HG03432 (cell line): Measurements from ENCODE around the gene TYW1.
"Not testable (repeated sequence)": the region's sequence is repeated elsewhere in the genome, so short reads cannot be mapped to it uniquely, and the experiment has no call there.

Experiments
- ATAC-seq: cut with Tn5 transposase; IDR thresholded peaks from one replicate; pipeline ENCODE4 v1.9.1; 2021; ENCODE audit warnings: mild to moderate bottlenecking, moderate library complexity; ENCODE audit not compliant: unreplicated experiment

The TYW1 gene

GRCh38 chr7:66994691-66995049 is 2.0 kb upstream of the TYW1 start:
- peak; percentile 40 for ATAC-seq

DNA sequence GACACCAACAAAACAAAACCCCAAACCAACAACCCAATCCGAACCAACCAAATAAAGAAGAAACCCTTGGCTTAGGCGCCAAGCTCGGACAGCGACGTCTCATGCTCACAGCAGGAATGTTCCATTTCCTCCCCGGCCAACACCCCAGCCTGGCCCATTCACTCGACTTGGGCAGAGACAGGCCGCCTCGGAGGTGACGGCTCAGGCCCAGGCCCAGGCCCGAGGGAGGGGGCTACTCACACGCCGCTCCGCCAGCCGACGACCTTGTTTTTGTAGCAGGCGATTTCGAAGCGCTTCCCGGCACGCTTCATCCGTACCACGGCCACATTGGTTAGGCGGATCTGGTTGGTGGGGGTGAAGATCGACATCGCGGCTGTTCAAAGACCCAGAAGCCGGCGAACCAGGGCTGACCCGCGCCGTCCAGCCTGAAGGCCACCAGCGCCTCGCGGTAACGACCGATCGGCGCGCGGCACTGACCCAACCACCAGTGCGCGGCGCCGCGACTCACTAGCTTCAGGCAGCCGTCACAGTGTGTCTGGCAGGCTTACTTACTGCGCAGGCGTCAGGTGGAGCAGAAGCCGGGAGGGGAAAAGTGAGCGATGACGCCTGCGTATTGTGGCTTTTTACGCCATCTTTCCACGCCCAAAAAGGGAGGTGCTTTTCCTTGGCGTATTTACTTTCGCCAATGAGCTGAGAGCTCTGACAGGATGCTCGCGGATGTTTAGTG is 1.4 kb upstream of the TYW1 start, which contains the start of gene SBDS:
TSS of gene SBDS (minus strand) at position 537 of the 727 bp plus-strand sequence. CDS start at position 368, 169 bp downstream.
- ATAC-seq = peak; percentile 67

- not testable (repeated sequence) for ATAC-seq
Measured at GRCh38 chr7:67000601-67001258, 4.1 kb downstream of the TYW1 start.

DNA sequence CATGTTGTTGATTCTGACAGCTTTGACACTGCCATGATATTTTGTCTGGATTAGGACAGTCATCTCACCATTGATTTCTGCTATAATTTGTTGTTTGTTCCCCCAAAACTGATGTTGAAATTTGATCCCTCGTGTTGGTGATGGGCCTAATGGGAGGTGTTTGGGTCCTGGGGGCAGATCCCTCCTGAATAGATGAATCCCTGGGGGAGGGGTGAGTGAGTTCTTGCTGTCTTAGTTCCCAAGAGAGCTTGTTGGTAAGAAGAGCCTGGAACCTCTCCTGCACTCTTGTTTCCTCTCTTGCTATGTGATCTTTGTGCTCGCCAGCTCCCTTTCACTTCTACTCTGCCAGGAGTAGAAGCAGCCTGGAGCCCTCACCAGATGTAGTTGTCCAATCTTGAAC is 7.5 kb downstream of the TYW1 start:
- ATAC-seq = not testable (repeated sequence)

DNA sequence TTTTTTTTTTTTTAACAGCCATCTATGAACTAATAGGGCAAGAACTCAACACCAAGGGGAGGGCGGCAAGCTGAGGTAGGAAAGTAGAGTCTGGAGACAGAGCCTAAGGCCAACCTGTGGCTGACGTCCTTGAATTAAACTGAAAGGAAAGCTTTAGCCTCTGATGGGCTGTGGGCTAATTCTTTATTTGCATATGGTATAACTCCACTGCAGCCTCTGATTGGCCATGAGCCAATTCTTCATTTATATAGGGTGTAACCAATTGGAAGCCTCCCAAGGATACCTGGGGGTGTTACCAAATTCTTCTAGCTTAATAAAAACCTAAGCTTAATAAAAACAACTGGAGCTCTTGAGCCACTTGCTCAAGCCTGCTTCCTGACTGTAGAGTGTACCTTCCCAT is 10.3 kb downstream of the TYW1 start:
- no peak for ATAC-seq

DNA sequence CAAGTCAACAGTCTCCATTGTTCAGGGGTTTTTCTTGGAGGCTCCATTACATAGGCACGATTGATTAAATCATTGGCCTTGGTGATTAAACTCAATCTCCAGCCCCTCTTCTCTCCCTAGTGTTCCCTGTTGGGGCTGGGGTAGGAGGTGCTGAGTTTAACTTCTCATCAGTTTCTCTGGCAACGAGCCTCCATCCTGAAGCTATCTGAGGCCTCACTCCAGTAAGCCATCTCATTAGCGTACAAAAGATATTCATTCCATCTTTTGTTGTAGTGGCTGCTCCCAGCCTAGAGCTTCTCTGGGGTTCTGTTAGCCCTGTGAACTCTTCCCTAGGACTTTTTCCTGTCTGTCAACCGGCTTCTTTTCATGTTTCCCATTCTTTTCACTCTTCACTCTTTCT is 11.6 kb downstream of the TYW1 start:
- ATAC-seq = no peak

GRCh38 chr7:67009677-67010076 is 13.0 kb downstream of the TYW1 start:
- not testable (repeated sequence) for ATAC-seq

GRCh38 chr7:67014076-67014622 is 17.5 kb downstream of the TYW1 start:
- ATAC-seq = not testable (repeated sequence)

DNA sequence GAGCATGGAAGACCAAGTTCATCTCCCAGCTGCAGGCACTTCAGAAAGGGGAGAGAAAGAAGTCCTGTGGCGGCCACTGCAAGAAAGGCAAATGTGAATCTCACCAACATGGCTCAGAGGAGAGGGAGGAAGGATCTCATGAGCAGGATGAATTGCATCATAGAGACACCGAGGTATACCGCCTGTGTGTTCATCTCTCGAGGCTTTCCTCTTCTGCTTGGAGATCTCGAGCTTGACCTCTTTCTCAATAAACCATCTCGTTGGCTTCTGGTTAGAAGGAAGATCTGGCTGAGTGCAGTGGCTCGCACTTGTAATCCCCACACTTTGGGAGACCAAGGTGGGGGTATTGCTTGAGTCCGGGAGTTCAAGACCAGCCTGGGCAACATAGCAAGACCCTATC is 21.3 kb downstream of the TYW1 start:
- not testable (repeated sequence) for ATAC-seq

- ATAC-seq = no peak
Measured at GRCh38 chr7:67018940-67019339, 22.3 kb downstream of the TYW1 start.

DNA sequence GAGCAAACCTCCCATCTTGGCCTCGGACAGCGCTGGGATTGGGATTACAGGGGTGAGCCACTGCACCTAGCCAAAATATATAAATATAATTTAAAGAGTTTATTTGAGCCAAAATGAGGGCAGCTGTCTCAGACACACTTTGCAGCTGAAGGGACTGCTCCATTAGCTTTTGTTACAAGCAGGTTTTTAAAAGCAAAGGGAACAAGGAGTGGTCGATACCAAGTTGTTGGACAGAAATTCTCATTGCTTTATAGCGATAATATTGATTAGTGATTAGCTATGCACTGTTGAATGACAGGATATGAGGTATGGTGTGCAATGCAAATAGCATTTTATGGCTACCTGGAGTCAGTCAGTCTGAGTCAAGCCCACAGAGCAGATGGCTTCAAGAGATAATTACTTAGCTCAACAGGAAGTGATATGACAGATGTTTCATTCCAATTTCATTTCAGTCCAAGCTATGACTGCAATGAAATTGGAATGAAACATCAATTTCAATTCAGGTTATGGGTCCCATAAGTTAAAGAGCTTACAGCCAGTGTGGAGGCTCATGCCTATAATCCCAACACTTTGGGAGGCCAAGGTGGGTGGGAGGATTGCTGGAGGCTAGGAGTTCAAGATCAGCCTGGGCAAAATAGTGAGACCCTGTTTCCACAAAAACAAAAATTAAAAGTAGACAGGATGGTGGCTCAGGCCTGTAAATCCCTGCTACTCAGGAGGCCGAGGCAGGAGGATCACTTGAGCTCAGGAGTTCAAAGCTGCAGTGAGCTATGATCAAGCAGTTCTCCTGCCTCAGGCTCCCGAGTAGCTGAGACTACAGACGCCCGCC is 23.1 kb downstream of the TYW1 start:
- ATAC-seq = no peak

GRCh38 chr7:67021260-67021659 is 24.6 kb downstream of the TYW1 start:
- ATAC-seq = no peak

DNA sequence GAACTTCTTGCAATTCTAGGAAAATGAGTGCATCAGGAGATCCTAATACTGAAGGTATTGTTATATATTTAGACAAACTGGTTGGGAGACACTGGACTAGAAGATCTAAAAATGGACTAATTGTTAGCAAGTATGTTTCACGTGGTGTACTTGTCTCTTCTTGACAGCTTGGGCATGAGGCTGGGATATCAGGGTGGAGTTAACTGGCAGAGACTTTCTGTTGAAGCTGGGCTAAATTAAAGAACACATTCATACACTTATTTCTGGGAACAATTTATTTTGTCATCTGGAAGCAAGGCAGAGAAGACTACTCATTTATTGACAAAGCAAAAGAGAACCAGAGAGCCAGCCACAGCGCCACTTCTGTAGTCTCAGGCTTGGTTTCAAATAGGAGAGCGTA is 25.9 kb downstream of the TYW1 start:
- no peak for ATAC-seq

GRCh38 chr7:67025459-67025858 is 28.8 kb downstream of the TYW1 start:
- not testable (repeated sequence) for ATAC-seq

DNA sequence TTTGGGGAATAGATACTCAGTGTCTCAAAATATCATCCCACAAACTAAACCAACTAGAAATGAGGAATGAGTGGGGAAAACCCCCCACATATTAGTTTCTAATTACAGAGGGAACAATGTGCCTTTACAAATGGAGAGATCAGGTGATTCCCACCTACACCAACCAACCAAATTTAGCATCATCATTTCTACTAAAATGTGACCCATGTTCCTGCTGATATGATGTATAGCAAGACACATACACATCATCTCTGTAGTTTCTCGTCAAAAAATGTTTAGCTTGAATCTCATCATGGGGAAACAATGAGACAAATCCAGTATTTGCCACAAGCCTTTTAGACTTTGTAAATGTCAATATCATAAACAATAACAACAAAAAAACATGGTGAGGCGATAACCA is 35.1 kb downstream of the TYW1 start:
- not testable (repeated sequence) for ATAC-seq

- no peak for ATAC-seq
Measured at GRCh38 chr7:67033251-67033650, 36.6 kb downstream of the TYW1 start.

- ATAC-seq = not testable (repeated sequence)
Measured at GRCh38 chr7:67036432-67037395, 40.1 kb downstream of the TYW1 start.

GRCh38 chr7:67040832-67041231 is 44.2 kb downstream of the TYW1 start:
- not testable (repeated sequence) for ATAC-seq

DNA sequence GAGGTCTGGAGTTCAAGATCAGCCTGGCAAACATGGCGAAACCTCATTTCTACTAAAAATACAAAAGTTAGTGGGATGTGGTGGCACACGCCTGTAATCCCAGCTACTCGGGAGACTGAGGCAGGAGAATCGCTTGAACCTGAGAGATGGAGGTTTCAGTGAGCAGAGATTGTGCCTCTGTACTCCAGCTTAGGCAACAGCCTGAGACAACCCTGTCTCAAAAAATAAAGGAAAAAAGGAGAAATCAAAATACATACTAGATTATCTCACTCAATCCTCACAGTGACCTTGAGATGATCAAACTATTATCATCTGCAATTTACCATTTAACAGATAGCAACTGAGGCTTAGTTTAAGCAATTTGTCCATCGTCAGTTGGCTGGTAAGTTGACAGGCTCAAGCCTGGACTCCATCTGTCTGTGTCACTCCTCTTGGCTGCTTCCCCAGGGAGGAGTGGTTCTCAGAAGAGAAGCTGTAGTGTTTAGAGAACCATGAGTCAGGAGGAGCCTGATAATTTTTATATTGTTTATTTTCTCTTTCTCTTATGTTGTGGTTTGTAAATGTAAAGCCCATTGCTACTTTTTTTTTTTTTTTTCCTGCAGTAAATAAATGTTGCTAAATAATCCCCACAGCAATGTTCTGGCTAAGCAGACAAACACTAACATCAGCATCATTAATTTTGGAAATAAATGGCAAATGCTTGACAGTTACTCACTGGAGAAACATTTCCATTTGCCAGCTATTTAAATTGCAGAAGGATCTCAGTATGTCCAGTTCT is 46.3 kb downstream of the TYW1 start:
- ATAC-seq = not testable (repeated sequence)
